PFSK-1 (cell line): ENCODE measurements around the gene ITGA1.

Source experiments
- FOXP2 ChIP-seq: optimal IDR thresholded peaks from 2 replicates; pipeline ENCODE3; 2011; ENCODE audit warnings: borderline replicate concordance, control low read depth, inconsistent platforms; ENCODE audit not compliant: insufficient read depth; ENCODE audit errors: extremely low read length, extremely low read depth
- POLR2AphosphoS5 ChIP-seq: IDR thresholded peaks from 2 replicates; pipeline ENCODE4 v1.6.1; 2012; ENCODE audit warnings: low read depth, mild to moderate bottlenecking, control low read depth, low read length, moderate library complexity
- REST ChIP-seq, 2 experiments: IDR thresholded peaks; 2 replicates each; pipeline versions ENCODE4 v1.6.1 to v1.8.0; 2011 to 2012; ENCODE audit warnings: low read depth in 2 of 2, low read length in 2 of 2, control low read depth in 1 of 2, inconsistent platforms in 1 of 2, mild to moderate bottlenecking in 1 of 2, moderate library complexity in 1 of 2; ENCODE audit not compliant: insufficient read depth in 1 of 2
- SIN3A ChIP-seq: IDR thresholded peaks from 2 replicates; pipeline ENCODE4 v1.6.1; 2012; ENCODE audit warnings: mild to moderate bottlenecking, low read length, moderate library complexity, borderline replicate concordance; ENCODE audit not compliant: insufficient read depth
- TAF1 ChIP-seq: IDR thresholded peaks from 2 replicates; pipeline ENCODE4 v1.6.1; 2012; ENCODE audit warnings: low read length, control low read depth, borderline replicate concordance; ENCODE audit not compliant: insufficient read depth

GRCh38 chr5:52950686-52951085 is 163.0 kb downstream of the ITGA1 start:
- TF ChIP-seq REST (IDR thresholded peaks at IDR 0.05; ENCODE audit: insufficient read depth in 1 of 2, low read depth in 2 of 2, low read length in 2 of 2) (no peak), SIN3A (no peak), POLR2AphosphoS5 (no peak), FOXP2 (no peak), TAF1 (no peak)
